Measurements from ENCODE around the gene PIKFYVE.

- TF ChIP-seq CTCF (IDR thresholded peaks at IDR 0.05; ENCODE audit: low read depth, low read length), result no peak
- no peak for TF ChIP-seq POLR2A (IDR thresholded peaks at IDR 0.05; ENCODE audit: extremely low read depth, insufficient read length)
- TF ChIP-seq MAX (IDR thresholded peaks at IDR 0.05; ENCODE audit: low read depth, low read length), result no peak
- TF ChIP-seq MYC (IDR thresholded peaks at IDR 0.05; ENCODE audit: low read depth, low read length), result no peak
Observed at GRCh38 chr2:208250388-208250787, 15.7 kb upstream of the PIKFYVE start.
